NCI-H526 treated with DMSO at 0.1 percent for 48 hours (cell line): Measurements from ENCODE around the gene DSCAML1.
"Not testable (repeated sequence)": the region's sequence is repeated elsewhere in the genome, so short reads cannot be mapped to it uniquely, and the experiment has no call there.

ENCODE experiments used
- DNase-seq: peaks from one replicate; lab custom pipeline; 2025; lab: John Stamatoyannopoulos, UW

The DSCAML1 gene

GRCh38 chr11:117466966-117467365, 330.1 kb downstream of the DSCAML1 start:
- DNase-seq = no peak

- no peak for DNase-seq
These were observed 331.6 kb downstream of the DSCAML1 start for GRCh38 chr11:117465236-117465997.

GRCh38 chr11:117464778-117465177, 332.2 kb downstream of the DSCAML1 start:
- DNase-seq = no peak

- no peak for DNase-seq
These were observed 334.2 kb downstream of the DSCAML1 start for GRCh38 chr11:117462864-117463247.

- no peak for DNase-seq
These were observed 334.7 kb downstream of the DSCAML1 start for GRCh38 chr11:117462183-117462863.

- DNase-seq = no peak
These were observed 335.4 kb downstream of the DSCAML1 start for GRCh38 chr11:117461396-117462182.

- DNase-seq = no peak
These were observed 337.1 kb downstream of the DSCAML1 start for GRCh38 chr11:117459979-117460300.

- no peak for DNase-seq
These were observed 337.7 kb downstream of the DSCAML1 start for GRCh38 chr11:117459123-117459978.

GRCh38 chr11:117458275-117459122, 338.5 kb downstream of the DSCAML1 start:
- DNase-seq = no peak

- no peak for DNase-seq
These were observed 339.2 kb downstream of the DSCAML1 start for GRCh38 chr11:117457835-117458234.

GRCh38 chr11:117457031-117457785, 339.8 kb downstream of the DSCAML1 start:
- DNase-seq = peak; percentile 90

- not testable (repeated sequence) for DNase-seq
These were observed 340.3 kb downstream of the DSCAML1 start for GRCh38 chr11:117456721-117457029.

- no peak for DNase-seq
These were observed 340.8 kb downstream of the DSCAML1 start for GRCh38 chr11:117456027-117456720.

- DNase-seq = no peak
These were observed 342.5 kb downstream of the DSCAML1 start for GRCh38 chr11:117454564-117454917.

GRCh38 chr11:117453886-117454563, 343.0 kb downstream of the DSCAML1 start:
- DNase-seq = no peak

- no peak for DNase-seq
These were observed 347.8 kb downstream of the DSCAML1 start for GRCh38 chr11:117449111-117449693.

- no peak for DNase-seq
These were observed 352.0 kb downstream of the DSCAML1 start for GRCh38 chr11:117444711-117445658.

- no peak for DNase-seq
These were observed 352.8 kb downstream of the DSCAML1 start for GRCh38 chr11:117444256-117444655.
